ENCODE data around the gene DUSP12.

The DUSP12 gene

GRCh38 chr1:161706482-161707347 lies 42.9 kb upstream of the DUSP12 start, which contains the start of gene FCRLA:
TSS of gene FCRLA (plus strand) at chr1:161707229. CDS start at chr1:161707265, 36 bp downstream.
- Histone ChIP-seq H3K9me3 (ENCODE audit: insufficient read depth, low read length) (no peaks in the 10 kb centered on the region), H3K4me1 (ENCODE audit: low read length) (peaks cover 66% of the 10 kb centered on the region), H4K20me1 (ENCODE audit: insufficient read depth, low read length) (no peaks in the 10 kb centered on the region), H3K4me3 (ENCODE audit: low read length) (peak within 1 kb of the TSS; percentile 62), H2AFZ (ENCODE audit: low read depth, low read length) (no peak within 1 kb of the TSS), H3K27ac (ENCODE audit: low read length) (peak within 1 kb of the TSS; percentile 91), H3K4me2 (ENCODE audit: low read length) (peak within 1 kb of the TSS; percentile 80), H3K27me3 (ENCODE audit: low read depth, low read length) (no peaks in the 10 kb centered on the region), H3K9ac (ENCODE audit: low read length) (peak within 1 kb of the TSS; percentile 65), H3K79me2 (ENCODE audit: low read length) (peaks cover 14% of the 10 kb centered on the region), H3K36me3 (replicated peaks; ENCODE audit: low read depth, low read length) (peaks cover 7% of the 10 kb centered on the region)
- TF ChIP-seq EZH2phosphoT487 (IDR thresholded peaks at IDR 0.05; ENCODE audit: low read depth) (no peak), CTCF (IDR thresholded peaks at IDR 0.05; ENCODE audit: low read depth, low read length) (no peak)

GRCh38 chr1:161707503-161707902 lies 42.1 kb upstream of the DUSP12 start:
- Histone ChIP-seq H3K9me3 (ENCODE audit: insufficient read depth, low read length) (no peaks in the 10 kb centered on the region), H3K27me3 (ENCODE audit: low read depth, low read length) (no peaks in the 10 kb centered on the region), H3K9ac (ENCODE audit: low read length) (peak overlapping the region; percentile 65), H4K20me1 (ENCODE audit: insufficient read depth, low read length) (no peaks in the 10 kb centered on the region), H3K36me3 (replicated peaks; ENCODE audit: low read depth, low read length) (peaks cover 7% of the 10 kb centered on the region), H3K4me2 (ENCODE audit: low read length) (peak overlapping the region; percentile 80), H3K27ac (ENCODE audit: low read length) (peak overlapping the region; percentile 91), H2AFZ (ENCODE audit: low read depth, low read length) (no peak overlapping the region), H3K4me1 (ENCODE audit: low read length) (peaks cover 66% of the 10 kb centered on the region), H3K79me2 (ENCODE audit: low read length) (peaks cover 14% of the 10 kb centered on the region), H3K4me3 (ENCODE audit: low read length) (peak overlapping the region; percentile 62)
- no peak for TF ChIP-seq CTCF (IDR thresholded peaks at IDR 0.05; ENCODE audit: low read depth, low read length)
- TF ChIP-seq EZH2phosphoT487 (IDR thresholded peaks at IDR 0.05; ENCODE audit: low read depth): no peak

GRCh38 chr1:161709373-161709772 lies 40.2 kb upstream of the DUSP12 start:
- H2AFZ ChIP-seq (ENCODE audit: low read depth, low read length): no peak overlapping the region
- peak overlapping the region; percentile 80 for H3K4me2 ChIP-seq (ENCODE audit: low read length)
- peaks cover 14% of the 10 kb centered on the region for H3K79me2 ChIP-seq (ENCODE audit: low read length)
- H3K27ac ChIP-seq (ENCODE audit: low read length): peak overlapping the region; percentile 91
- H3K4me1 ChIP-seq (ENCODE audit: low read length): peaks cover 66% of the 10 kb centered on the region
- H3K36me3 ChIP-seq (replicated peaks; ENCODE audit: low read depth, low read length): peaks cover 7% of the 10 kb centered on the region
- H3K9ac ChIP-seq (ENCODE audit: low read length): peak overlapping the region; percentile 65
- H3K4me3 ChIP-seq (ENCODE audit: low read length): peak overlapping the region; percentile 62
- TF ChIP-seq CTCF (IDR thresholded peaks at IDR 0.05; ENCODE audit: low read depth, low read length) (no peak), EZH2phosphoT487 (IDR thresholded peaks at IDR 0.05; ENCODE audit: low read depth) (no peak)
- H3K9me3 ChIP-seq (ENCODE audit: insufficient read depth, low read length): no peaks in the 10 kb centered on the region
- no peaks in the 10 kb centered on the region for H4K20me1 ChIP-seq (ENCODE audit: insufficient read depth, low read length)
- H3K27me3 ChIP-seq (ENCODE audit: low read depth, low read length): no peaks in the 10 kb centered on the region

GRCh38 chr1:161710560-161710959 lies 39.0 kb upstream of the DUSP12 start:
- Histone ChIP-seq H3K79me2 (ENCODE audit: low read length) (peaks cover 14% of the 10 kb centered on the region), H3K27ac (ENCODE audit: low read length) (peak overlapping the region; percentile 5), H3K36me3 (replicated peaks; ENCODE audit: low read depth, low read length) (peaks cover 7% of the 10 kb centered on the region)

More at GRCh38 chr1:161710560-161710959, 39.0 kb upstream of the DUSP12 start:
- H3K4me3 ChIP-seq (ENCODE audit: low read length): no peak overlapping the region
- H3K9ac ChIP-seq (ENCODE audit: low read length): peak overlapping the region; percentile 65; the same call in 1 of the 2 replicates
- peaks cover 56% of the 10 kb centered on the region for H3K4me1 ChIP-seq (ENCODE audit: low read length)
- peak overlapping the region; percentile 80 for H3K4me2 ChIP-seq (ENCODE audit: low read length)
- H2AFZ ChIP-seq (ENCODE audit: low read depth, low read length): no peak overlapping the region
- H4K20me1 ChIP-seq (ENCODE audit: insufficient read depth, low read length): no peaks in the 10 kb centered on the region
- H3K9me3 ChIP-seq (ENCODE audit: insufficient read depth, low read length): no peaks in the 10 kb centered on the region
- H3K27me3 ChIP-seq (ENCODE audit: low read depth, low read length): no peaks in the 10 kb centered on the region
- TF ChIP-seq EZH2phosphoT487 (IDR thresholded peaks at IDR 0.05; ENCODE audit: low read depth) (no peak), CTCF (IDR thresholded peaks at IDR 0.05; ENCODE audit: low read depth, low read length) (no peak)
